Stimulated activated naive B cell treated with anti-CD40 and anti-IgM and Interleukin-4, amounts not matched to agents 10 μg/mL and 1 μg/mL and 100 μg/mL, for 72 hours (primary cell): ENCODE data around the gene ZNF384.
A peak's percentile ranks its signal among the peaks of the same experiment; 100 is the strongest.
"Not testable (repeated sequence)": the region's sequence is repeated elsewhere in the genome, so short reads cannot be mapped to it uniquely, and the experiment has no call there.

ENCODE experiments used
- ATAC-seq, 2 donors: fragments of 150-1000 bp; cut with Tn5 transposase; replicated peaks; 2 replicates each; pipeline ENCODE4 v1.10.0; 2021; ENCODE audit warnings: moderate library complexity in 1 of 2
- DNase-seq: peaks from one replicate; pipeline ENCODE4 v3.0.0; 2021
- H3K27ac Mint-ChIP-seq: one replicate; pipeline ENCODE4 v1.8.0; 2022; ENCODE audit warnings: mild to moderate bottlenecking, mixed read lengths
- H3K27me3 Mint-ChIP-seq, 2 donors: one replicate each; pipeline ENCODE4 v1.8.0; 2022; ENCODE audit warnings: mixed read lengths in 2 of 2
- H3K36me3 Mint-ChIP-seq, 2 donors: one replicate each; pipeline ENCODE4 v1.8.0; 2022; ENCODE audit warnings: mixed read lengths in 2 of 2, mild to moderate bottlenecking in 1 of 2
- H3K4me1 Mint-ChIP-seq, 2 donors: one replicate each; pipeline ENCODE4 v1.8.0; 2022; ENCODE audit warnings: mixed read lengths in 2 of 2, mild to moderate bottlenecking in 1 of 2
- H3K4me3 Mint-ChIP-seq, 2 donors: one replicate each; pipeline ENCODE4 v1.8.0; 2022; ENCODE audit warnings: mild to moderate bottlenecking in 2 of 2, mixed read lengths in 2 of 2, moderate library complexity in 1 of 2
- H3K9me3 Mint-ChIP-seq, 2 donors: one replicate each; pipeline ENCODE4 v1.8.0; 2022; ENCODE audit warnings: mixed read lengths in 2 of 2, mild to moderate bottlenecking in 1 of 2

The ZNF384 gene

GRCh38 chr12:6708960-6709394, 19.8 kb upstream of the ZNF384 start:
- H3K36me3 Mint-ChIP-seq: no peaks in the 10 kb centered on the region
- H3K4me1 Mint-ChIP-seq: peaks cover 3 to 7% of the 10 kb centered on the region in 2 donors
- no peak overlapping the region for H3K27ac Mint-ChIP-seq
- no peaks in the 10 kb centered on the region for H3K9me3 Mint-ChIP-seq
- ATAC-seq (no peak), DNase-seq (no peak)
- no peak overlapping the region for H3K4me3 Mint-ChIP-seq
- peaks cover 28 to 35% of the 10 kb centered on the region in 2 donors for H3K27me3 Mint-ChIP-seq

DNA sequence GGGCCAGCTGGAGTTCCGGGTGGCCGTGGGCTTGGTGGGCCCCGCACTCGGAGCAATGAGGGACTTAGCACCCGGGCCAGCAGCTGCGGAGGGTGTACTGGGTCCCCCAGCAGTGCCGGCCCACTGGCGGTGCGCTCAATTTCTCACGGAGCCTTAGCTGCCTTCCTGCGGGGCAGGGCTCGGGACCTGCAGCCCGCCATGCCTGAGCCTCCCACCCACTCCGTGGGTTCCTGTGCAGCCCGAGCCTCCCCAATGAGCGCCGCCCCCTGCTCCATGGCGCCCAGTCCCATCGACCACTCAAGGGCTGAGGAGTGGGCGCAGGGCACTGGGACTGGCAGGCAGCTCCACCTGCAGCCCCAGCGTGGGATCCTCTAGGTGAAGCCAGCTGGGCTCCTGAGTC, 19.2 kb upstream of the ZNF384 start:
- not testable (repeated sequence) for H3K36me3 Mint-ChIP-seq, H3K4me1 Mint-ChIP-seq, H3K9me3 Mint-ChIP-seq, H3K27ac Mint-ChIP-seq, ATAC-seq, DNase-seq, H3K4me3 Mint-ChIP-seq
- peaks cover 34 to 41% of the 10 kb centered on the region in 2 donors for H3K27me3 Mint-ChIP-seq

- H3K4me1 Mint-ChIP-seq: peaks cover 20 to 21% of the 10 kb centered on the region in 2 donors
- ATAC-seq: peak in 1 of 2 donors; percentile 16
- no peaks in the 10 kb centered on the region for H3K36me3 Mint-ChIP-seq
- no peak overlapping the region for H3K4me3 Mint-ChIP-seq
- H3K9me3 Mint-ChIP-seq: peaks cover 0 to 1% of the 10 kb centered on the region in 2 donors
- peaks cover 52 to 62% of the 10 kb centered on the region in 2 donors for H3K27me3 Mint-ChIP-seq
- no peak overlapping the region for H3K27ac Mint-ChIP-seq
- DNase-seq: no peak
Observed at GRCh38 chr12:6703631-6704030, 14.5 kb upstream of the ZNF384 start.

- DNase-seq (no peak), ATAC-seq (no peak)
- Mint-ChIP-seq H3K4me3 (peak overlapping the region; percentile 79 to 80), H3K9me3 (peaks cover 0 to 1% of the 10 kb centered on the region in 2 donors), H3K4me1 (peaks cover 39 to 45% of the 10 kb centered on the region in 2 donors), H3K36me3 (peaks cover 0 to 1% of the 10 kb centered on the region in 2 donors), H3K27me3 (peaks cover 45 to 56% of the 10 kb centered on the region in 2 donors), H3K27ac (peak overlapping the region; percentile 26)
Observed at GRCh38 chr12:6701078-6701768, 12.0 kb upstream of the ZNF384 start.

DNA sequence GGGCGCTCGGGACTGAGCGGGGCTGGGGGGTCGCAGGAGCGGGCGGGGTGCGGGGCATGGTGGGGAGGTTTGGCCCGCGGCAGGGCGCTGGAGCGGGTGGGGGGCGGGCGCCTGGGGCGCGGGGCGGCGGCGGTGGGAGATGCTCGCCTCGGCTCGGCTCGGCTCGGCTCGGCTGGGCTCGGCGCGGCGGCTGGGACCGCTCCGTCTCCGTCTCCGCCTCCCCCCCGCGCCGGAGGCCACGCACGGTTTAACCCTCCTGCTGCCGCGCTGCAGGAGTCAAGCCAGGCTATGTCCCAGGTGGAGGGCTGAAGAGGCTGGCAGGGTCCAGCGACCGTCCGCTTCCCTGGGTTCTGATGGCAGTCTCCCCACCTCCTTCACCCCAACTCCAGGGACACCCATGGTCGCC, 11.5 kb upstream of the ZNF384 start, which contains the start of gene PIANP:
TSS of gene PIANP (minus strand) at position 170 of the 406 bp plus-strand sequence. CDS start 2,754 bp downstream, outside the sequence.
- Mint-ChIP-seq H3K4me3 (peak within 1 kb of the TSS; percentile 80 to 85), H3K27me3 (peaks cover 45 to 56% of the 10 kb centered on the region in 2 donors), H3K4me1 (peaks cover 45 to 51% of the 10 kb centered on the region in 2 donors), H3K27ac (peak within 1 kb of the TSS; percentile 62), H3K36me3 (peaks cover 0 to 1% of the 10 kb centered on the region in 2 donors), H3K9me3 (peaks cover 0 to 1% of the 10 kb centered on the region in 2 donors)
- no peak for DNase-seq
- ATAC-seq: peak in 1 of 2 donors; percentile 15

- Mint-ChIP-seq H3K27me3 (peaks cover 41 to 51% of the 10 kb centered on the region in 2 donors), H3K9me3 (peaks cover 0 to 1% of the 10 kb centered on the region in 2 donors)
Observed at GRCh38 chr12:6699989-6700645, 10.9 kb upstream of the ZNF384 start.

GRCh38 chr12:6699259-6699988, 10.2 kb upstream of the ZNF384 start:
- ATAC-seq: no peak
- Mint-ChIP-seq H3K27me3 (peaks cover 37 to 44% of the 10 kb centered on the region in 2 donors), H3K9me3 (peaks cover 0 to 1% of the 10 kb centered on the region in 2 donors), H3K4me3 (peak overlapping the region; percentile 78 to 85), H3K27ac (peak overlapping the region; percentile 62), H3K4me1 (peaks cover 54 to 63% of the 10 kb centered on the region in 2 donors), H3K36me3 (peaks cover 3% of the 10 kb centered on the region in 2 donors)
- no peak for DNase-seq

More at GRCh38 chr12:6699989-6700645, 10.9 kb upstream of the ZNF384 start:
- H3K27ac Mint-ChIP-seq: no peak overlapping the region
- peak overlapping the region; percentile 78 to 85 for H3K4me3 Mint-ChIP-seq
- DNase-seq: no peak
- H3K4me1 Mint-ChIP-seq: peaks cover 47 to 56% of the 10 kb centered on the region in 2 donors
- ATAC-seq: no peak
- H3K36me3 Mint-ChIP-seq: peaks cover 0 to 3% of the 10 kb centered on the region in 2 donors

- Mint-ChIP-seq H3K27me3 (peaks cover 28 to 36% of the 10 kb centered on the region in 2 donors), H3K4me3 (peak overlapping the region; percentile 7 to 40), H3K4me1 (peaks cover 60 to 66% of the 10 kb centered on the region in 2 donors), H3K9me3 (peaks cover 0 to 1% of the 10 kb centered on the region in 2 donors), H3K36me3 (peaks cover 3 to 13% of the 10 kb centered on the region in 2 donors), H3K27ac (peak overlapping the region; percentile 72)
- ATAC-seq (no peak), DNase-seq (no peak)
Observed at GRCh38 chr12:6698352-6699046, 9.3 kb upstream of the ZNF384 start.

DNA sequence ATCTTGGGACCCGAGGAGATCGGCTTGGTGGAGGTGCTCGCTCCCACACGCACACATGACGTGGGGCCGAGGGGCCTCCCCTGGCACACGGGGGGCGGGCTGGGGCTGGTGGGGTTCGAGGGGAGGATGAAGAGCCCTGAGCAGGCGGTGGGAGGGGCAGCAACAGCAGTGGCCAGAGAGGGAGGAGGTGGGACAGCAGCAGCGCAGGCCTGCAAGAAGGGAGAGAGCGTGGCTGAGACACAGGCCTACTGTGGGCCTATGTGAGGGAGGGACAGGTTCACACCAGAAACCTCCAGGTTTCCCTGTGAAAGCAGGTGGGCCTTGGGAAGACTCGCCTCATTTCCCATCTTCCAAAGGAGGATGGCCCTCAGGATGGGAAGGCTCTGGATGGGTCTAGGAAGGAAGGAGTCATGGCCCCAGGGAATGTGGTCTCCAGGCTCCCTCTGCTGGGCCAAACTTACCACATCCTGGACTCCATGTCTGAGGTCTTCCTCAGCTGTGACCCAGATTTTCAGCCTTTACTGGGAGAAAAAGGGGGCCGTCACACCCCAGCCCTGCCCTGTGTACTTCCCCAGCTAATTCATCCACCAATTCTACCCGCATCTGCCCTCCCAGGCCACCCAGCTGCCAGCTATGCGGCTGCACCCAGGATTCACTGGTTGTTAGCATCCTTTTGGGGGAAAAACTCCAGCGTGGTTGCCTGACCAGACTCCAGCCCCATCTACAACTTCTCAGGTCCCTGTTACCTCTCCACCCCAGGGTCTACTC, 8.6 kb upstream of the ZNF384 start:
- Mint-ChIP-seq H3K4me3 (peak overlapping the region; percentile 11 to 40), H3K36me3 (peaks cover 3 to 15% of the 10 kb centered on the region in 2 donors), H3K27me3 (peaks cover 22 to 29% of the 10 kb centered on the region in 2 donors), H3K4me1 (peaks cover 62 to 67% of the 10 kb centered on the region in 2 donors), H3K27ac (peak overlapping the region; percentile 72), H3K9me3 (peaks cover 0 to 1% of the 10 kb centered on the region in 2 donors)
- ATAC-seq: no peak
- DNase-seq: no peak

- peak overlapping the region; percentile 48 to 58 for H3K4me3 Mint-ChIP-seq
- peaks cover 67 to 73% of the 10 kb centered on the region in 2 donors for H3K4me1 Mint-ChIP-seq
- DNase-seq (peak; percentile 63), ATAC-seq (peak; percentile 91 to 92)
- H3K27ac Mint-ChIP-seq: peak overlapping the region; percentile 72
- peaks cover 14 to 20% of the 10 kb centered on the region in 2 donors for H3K27me3 Mint-ChIP-seq
- H3K9me3 Mint-ChIP-seq: peaks cover 0 to 1% of the 10 kb centered on the region in 2 donors
- H3K36me3 Mint-ChIP-seq: peaks cover 8 to 20% of the 10 kb centered on the region in 2 donors
Observed at GRCh38 chr12:6696690-6697583, 7.8 kb upstream of the ZNF384 start.

DNA sequence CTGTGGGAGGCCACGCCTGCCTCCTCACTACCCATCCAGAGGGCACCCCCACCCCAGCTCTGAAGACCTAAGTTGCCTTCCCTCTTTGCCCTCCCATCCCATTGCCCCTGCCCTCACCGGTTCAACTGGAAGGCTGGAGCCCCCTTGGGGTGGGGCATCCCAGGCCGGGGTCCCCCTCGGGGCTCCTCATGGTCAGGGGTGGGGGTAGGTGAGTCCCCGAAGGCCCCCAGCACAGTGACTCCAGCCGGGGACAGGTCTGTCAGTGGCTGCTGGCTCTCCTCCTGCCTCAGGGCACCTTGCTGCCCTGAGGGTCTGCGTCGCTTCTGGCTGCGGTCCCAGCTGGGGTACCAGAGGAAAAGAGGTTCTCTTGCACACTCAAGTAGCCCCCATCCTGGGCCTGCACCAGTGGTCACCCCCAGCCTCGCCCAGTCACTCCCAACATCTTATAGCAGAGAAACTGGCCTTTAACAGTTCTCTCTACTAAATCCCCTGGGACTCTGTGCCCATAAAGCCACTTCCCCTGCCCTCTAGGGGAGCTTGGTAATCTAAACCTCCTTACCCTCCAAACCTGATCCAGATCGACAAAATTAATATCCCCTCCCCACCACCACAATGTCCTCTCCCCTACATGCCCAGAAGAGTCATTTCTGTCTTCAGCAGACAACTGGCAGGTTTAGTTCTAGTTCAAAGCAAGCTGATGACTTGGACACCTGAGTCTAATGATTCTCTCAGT, 6.3 kb upstream of the ZNF384 start:
- Mint-ChIP-seq H3K27ac (peak overlapping the region; percentile 85), H3K27me3 (peaks cover 8 to 9% of the 10 kb centered on the region in 2 donors), H3K36me3 (peaks cover 8 to 22% of the 10 kb centered on the region in 2 donors), H3K4me3 (peak overlapping the region; percentile 66 to 73), H3K4me1 (peaks cover 66 to 74% of the 10 kb centered on the region in 2 donors), H3K9me3 (no peaks in the 10 kb centered on the region)
- DNase-seq (peak; percentile 13), ATAC-seq (peak; percentile 36 to 43)
